TTC549 (cell line): Measurements from ENCODE around the gene STXBP4.

Experiments used
- FAIRE-seq: peaks from 2 replicates; lab custom pipeline; 2012; peaks lifted over from hg19 to GRCh38; lab: Jason Lieb, UNC

The STXBP4 gene

DNA sequence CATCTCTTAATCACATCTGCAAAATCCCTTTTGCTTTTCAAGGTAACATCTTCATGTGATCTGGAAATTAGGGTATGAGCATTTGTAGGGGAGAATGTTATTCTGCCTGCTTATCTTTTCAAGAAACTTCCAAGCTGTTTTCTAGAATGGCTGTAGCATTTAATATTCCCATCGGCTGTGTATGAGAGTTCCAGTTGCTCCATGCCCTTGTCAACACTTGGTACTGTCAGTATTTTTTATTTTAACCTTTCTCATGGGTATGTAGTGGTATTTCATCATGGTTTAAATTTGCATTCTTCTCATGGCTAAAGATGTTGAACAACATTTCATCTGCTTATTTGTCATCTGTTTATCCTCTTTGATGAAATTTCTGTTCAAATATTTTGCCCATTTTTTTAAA, 205.6 kb downstream of the STXBP4 start:
- no peak for FAIRE-seq

DNA sequence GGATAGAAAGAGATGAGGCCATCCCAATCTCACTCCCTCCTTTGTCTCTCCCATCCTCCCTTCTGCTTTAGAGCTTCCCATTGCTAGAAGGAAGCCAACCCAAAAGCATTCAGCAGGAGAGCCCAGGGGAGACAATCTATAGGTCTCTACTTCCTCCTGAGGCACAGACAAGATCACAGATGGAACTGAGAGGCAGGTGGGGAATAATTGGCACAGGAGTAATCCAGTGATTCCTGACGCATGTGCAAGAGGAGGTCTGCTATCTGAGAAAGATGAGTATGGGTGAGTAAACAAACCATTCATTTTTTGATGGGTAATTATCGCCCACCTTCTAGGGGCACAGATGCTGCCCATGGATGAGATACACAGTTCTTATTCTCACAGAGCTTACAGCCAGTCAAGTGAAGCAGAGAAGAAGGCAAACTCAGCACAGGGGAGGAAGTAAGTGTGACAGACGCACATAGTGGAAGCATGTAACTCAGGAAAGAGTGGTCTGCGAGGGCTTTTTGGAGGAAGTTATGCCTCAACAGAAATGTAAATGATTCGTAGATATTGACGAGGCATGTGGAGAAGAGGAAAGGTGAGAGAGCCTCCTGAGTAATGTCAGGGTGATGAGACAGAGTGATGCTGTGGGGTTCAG, 207.3 kb downstream of the STXBP4 start:
- FAIRE-seq: no peak

DNA sequence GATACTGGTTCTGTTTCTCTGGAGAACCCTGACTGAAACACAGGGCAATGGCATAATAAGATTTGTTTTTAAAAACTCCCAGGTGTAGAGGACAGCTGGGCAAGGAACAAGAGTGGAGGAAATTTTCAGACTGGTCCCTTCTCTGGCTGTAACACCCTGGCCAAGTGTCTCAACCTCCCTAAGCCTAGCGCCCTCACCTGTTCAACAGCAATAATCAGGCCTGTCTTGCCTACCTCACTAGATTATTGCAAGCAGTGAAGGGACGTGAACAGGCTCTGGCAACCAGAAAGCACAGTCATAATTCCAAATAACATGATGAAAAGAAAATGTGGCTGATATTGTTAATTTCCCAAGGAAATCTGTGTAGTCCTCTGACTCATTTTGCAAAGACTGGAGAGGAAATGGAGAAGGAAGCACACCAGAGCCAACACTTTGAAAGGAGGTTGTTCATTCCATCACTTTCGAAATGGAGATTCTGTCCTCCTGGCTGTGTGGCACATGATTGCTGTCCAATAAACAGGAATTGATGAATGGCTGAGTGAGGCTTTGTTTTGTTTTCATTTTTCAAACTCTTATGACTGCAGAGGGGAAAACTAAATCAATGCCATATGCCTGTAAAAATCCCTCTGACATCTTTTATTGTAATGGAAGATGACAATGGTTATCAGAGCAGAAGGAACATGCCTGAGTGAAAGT, 208.7 kb downstream of the STXBP4 start:
- no peak for FAIRE-seq

DNA sequence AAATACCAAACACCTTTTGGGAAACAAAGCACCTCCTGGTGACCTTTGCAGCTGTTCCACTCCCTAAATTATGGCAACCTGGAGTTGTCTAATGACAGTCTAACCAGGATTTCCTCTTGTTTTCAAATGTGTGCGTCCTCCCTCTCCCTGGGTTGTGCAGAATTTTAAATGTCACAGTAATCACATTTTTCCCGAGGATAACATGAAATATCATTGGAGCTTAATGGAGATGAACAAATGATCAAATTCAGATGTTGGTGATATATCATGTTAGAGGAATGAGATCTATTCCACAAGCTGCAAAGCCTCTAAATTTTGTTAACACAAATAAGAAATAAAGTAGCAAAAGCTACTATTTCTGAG, 209.3 kb downstream of the STXBP4 start:
- FAIRE-seq: no peak

DNA sequence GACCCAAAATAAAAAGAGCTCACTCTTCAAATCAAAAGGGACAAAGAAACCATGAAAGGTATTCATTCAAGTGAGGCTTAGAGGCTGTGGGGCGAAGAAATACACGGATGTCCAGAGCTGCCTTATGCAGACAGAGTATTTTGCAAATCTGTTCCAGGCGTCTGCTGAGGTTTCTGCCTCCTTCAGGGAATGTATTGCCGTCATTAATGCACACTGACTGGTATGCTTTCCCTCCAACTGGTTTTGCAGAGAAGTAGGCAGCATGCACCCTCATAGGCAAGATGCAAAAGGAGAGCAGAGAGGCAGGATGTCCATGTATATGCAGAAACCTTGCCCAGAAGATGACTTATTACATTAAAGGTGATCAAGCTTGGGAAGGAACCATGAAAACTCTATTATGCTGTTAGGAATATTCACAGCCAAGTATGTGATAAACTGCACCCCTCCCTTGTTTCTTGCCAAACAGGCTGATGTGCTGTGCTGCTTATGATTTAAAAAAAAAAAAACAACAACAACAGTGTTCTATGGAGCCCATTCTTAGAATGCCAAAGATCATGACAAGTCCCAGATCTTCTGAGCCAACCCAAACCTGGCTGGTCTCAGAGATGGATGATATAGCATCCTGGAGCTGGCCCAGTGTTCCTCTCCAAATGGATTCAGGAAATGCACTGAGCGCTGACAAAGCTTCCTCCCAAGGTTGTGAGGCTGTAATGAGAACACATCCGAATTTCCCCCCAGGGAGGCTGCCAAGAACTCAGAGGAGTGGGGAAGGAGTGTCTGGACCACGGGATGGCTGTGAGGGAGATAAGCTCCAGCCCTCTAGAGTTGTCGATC, 218.6 kb downstream of the STXBP4 start:
- no peak for FAIRE-seq

GRCh38 chr17:55190748-55191147, 222.2 kb downstream of the STXBP4 start:
- FAIRE-seq: no peak

DNA sequence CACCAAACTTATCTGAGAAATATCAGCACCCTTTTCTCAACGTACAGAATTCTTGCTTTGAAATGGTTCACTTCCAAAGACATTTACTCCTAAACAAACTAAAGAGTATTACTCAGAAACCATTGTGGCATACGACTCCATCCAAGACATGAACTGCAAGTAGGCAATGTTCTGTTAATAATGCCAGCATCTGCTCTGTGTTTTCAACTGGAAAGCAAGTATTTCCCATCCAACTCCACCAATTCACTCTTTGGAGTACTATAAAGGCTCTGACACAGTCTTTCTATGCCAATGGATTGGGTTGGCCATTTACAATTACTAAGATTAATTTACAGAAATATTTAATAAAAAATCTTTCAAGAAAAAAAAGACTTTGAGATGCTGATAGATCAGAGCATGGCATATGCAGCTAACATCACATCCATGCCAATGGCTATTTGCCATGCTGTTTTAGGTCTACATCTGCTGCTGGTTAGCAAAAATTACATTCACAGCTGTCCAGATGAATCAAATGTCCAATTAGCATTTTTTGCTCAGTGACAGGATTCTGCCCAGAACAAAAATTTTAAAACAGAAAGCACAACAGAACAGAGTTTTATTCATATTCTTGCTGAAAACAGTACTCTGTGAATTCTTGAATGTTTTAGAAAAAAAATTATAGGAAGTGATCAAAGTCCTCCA, 230.3 kb downstream of the STXBP4 start:
- FAIRE-seq: no peak

DNA sequence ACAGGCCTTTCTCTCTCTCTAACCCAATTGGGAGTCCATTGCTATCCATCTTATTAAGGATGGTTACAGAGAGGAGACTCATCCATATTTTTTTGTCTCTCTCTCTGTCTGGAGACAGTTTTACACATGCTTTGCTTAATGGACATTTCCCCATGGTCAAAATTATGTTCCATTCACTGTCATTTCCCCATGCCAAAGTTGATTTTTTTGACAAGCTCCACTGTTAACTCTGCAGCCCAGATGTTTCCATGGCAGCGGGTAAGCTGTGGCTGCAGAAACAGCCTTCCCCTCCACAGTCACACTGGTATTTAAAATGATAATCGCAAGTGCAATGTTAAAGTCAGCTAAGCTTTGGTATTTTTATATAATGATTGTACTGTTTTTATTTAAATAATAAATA, 232.3 kb downstream of the STXBP4 start:
- no peak for FAIRE-seq

DNA sequence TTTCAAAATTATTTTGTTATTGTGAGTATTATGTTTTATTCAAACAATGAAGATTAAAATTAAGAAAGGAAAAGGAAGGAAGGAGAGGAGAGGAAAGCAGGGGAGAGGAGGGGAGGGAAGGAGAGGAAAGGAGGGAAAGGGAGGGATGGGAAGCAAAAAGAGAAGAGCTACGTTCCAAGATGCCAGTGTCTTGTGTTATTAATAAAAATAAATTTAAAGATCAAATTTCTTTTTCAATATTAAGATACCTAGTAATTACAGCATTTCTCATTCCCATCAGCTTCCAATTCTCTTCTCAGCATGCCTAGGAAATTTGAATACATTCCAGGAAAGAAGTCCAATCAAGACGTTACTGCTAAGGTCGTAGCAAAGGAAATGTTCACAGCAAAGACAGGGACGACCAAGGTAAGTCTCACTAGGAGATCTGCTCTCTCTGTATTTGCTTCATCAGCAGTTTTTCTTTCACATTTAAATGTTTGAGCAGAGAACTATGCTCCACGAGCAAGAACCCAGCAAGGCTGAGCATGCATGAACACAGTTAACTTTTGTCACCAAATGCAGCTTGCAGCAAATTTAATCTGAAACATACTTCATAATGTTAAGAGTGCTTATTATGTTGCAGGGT, 232.9 kb downstream of the STXBP4 start:
- no peak for FAIRE-seq

DNA sequence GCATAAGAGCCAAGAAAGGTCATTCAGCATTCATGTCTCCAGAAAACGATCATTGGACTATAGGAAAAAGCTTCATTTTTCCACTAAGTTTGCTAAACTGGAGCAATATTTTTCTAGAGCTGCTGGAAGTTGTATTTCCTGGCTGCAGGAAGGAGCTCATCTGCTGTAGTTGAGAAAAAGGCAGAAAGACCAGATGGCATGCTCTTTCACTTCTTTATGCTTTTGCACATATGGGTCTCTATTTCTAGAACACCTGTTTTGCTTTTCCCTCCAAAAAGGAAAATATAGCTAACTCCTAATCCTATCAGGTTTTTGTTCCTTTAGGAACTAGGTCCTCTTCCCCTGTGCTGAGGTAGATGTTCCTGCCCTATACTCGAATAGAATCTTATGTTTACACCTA, 234.3 kb downstream of the STXBP4 start:
- FAIRE-seq: no peak

DNA sequence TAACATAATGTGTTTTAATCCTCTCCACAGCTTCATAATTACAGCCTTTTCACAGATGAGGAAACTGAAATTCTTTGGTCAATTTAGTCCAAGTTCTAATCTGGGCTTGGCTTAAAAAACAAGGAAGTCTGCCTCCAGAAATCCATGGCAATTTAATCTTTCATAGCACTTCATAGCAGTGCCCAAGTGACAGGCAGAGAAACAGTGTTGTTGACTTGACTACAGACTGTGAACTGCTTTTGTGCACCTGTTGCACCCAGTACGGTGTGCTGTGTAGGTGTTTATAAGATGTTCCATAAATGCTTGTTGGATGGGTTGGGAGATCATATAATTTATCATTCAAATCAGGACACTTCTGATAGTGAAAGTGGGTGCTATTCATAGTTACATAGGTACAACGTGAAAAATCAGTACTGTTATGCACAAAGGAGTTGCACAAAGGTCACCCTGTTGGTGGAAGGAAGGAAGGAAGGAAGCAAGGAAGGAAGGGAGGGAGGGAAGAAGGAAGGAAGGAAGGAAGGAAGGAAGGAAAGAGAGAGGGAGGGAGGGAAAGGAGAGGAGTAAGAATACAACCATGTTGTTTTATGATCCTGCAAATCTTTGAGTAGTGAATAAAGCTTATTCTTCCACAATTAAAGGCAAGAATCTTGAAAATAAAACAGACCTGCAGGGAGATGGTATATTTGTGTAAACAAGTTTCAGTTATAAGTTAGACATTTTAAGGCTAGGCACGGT, 239.7 kb downstream of the STXBP4 start:
- FAIRE-seq: no peak

DNA sequence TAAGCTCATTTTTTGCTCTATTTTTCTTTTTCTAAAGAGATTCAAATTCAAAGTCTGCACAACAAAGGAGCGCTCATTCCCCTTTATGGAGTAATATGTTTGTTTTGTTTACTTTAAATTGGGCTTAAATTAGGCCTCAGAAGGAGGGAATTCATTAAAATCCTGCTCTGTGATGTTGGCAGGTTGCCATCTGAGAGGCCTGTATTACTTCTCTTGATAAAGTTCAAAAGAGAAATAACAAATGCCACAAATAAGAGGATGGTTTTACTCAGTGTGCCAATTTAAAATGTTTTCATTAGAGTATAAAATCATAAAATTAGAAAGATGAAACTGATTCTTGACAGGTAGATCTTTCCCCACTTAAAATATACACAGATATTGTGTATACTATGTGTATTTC, 241.7 kb downstream of the STXBP4 start:
- no peak for FAIRE-seq

- FAIRE-seq: no peak
These were observed 244.3 kb downstream of the STXBP4 start for GRCh38 chr17:55212880-55213279.

GRCh38 chr17:55215711-55216110, 247.1 kb downstream of the STXBP4 start:
- FAIRE-seq: no peak

- FAIRE-seq: no peak
These were observed 248.3 kb downstream of the STXBP4 start for GRCh38 chr17:55216888-55217287.

DNA sequence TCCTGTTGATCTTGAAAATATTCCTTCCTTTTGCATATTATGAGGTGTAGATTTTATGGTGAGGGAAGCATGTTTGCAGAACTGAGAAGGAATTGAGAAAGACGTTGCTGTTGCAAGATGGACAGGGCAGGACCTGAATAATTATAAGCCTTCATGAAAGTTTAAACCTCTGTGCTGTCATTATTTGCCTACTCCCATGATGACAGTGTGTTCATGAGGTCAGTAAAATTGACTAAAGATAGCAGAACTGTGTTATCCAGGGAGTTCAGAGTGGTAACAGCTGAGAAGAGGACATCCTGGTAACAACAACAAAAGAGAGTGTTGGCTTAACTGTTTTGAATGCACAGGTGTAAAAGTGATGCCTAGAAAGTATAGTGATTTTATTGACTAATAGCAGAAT, 250.9 kb downstream of the STXBP4 start:
- FAIRE-seq: no peak

- no peak for FAIRE-seq
These were observed 251.4 kb downstream of the STXBP4 start for GRCh38 chr17:55219934-55220333.
